ENCODE results near the gene DOCK3.

GRCh38 chr3:51191768-51192167 is 517.0 kb downstream of the DOCK3 start:
- TF ChIP-seq POLR2A (IDR thresholded peaks at IDR 0.05) (no peak), CTCF (IDR thresholded peaks at IDR 0.05 in 8 of 11, conservative IDR thresholded peaks at IDR 0.05 in 3 of 11) (no peak), POLR2AphosphoS5 (IDR thresholded peaks at IDR 0.05) (no peak)

Measured in spleen (tissue), 7 donors.